ENCODE measurements around the gene SIMC1. TPM values are rescaled to one million over a fixed set of nuclear protein-coding genes. Genes with fewer than 3 reads are reported as not detected.

SIMC1 gene
- total RNA-seq, 1 donor from 2014 or later = 4.7 TPM

- no peak for TF ChIP-seq CTCF (IDR thresholded peaks at IDR 0.05; ENCODE audit: borderline replicate concordance)
- peaks cover 33% of the 10 kb centered on the region for H3K36me3 ChIP-seq
- no peak overlapping the region for H3K27ac ChIP-seq (replicated peaks)
- no peak overlapping the region for H3K4me3 ChIP-seq
- H3K27me3 ChIP-seq (ENCODE audit: low read depth) = no peaks in the 10 kb centered on the region
- no peaks in the 10 kb centered on the region for H3K4me1 ChIP-seq
- DNase-seq = no peak
- no peaks in the 10 kb centered on the region for H3K9me3 ChIP-seq (replicated peaks)
- intact Hi-C loops (cut with micrococcal nuclease) = no loop called here
Observed at GRCh38 chr5:176317534-176318374, 79.5 kb downstream of the SIMC1 start.

GRCh38 chr5:176319827-176320554, 81.8 kb downstream of the SIMC1 start:
- peak; percentile 44 for TF ChIP-seq CTCF (IDR thresholded peaks at IDR 0.05; ENCODE audit: borderline replicate concordance)
- H3K27me3 ChIP-seq (ENCODE audit: low read depth) = no peaks in the 10 kb centered on the region
- DNase-seq = no peak
- H3K4me3 ChIP-seq = no peak overlapping the region
- no peak overlapping the region for H3K27ac ChIP-seq (replicated peaks)
- intact Hi-C loops (cut with micrococcal nuclease) = no loop called here
- peaks cover 40% of the 10 kb centered on the region for H3K36me3 ChIP-seq
- H3K9me3 ChIP-seq (replicated peaks) = no peaks in the 10 kb centered on the region
- H3K4me1 ChIP-seq = no peaks in the 10 kb centered on the region

GRCh38 chr5:176320577-176320976, 82.4 kb downstream of the SIMC1 start:
- TF ChIP-seq CTCF (IDR thresholded peaks at IDR 0.05; ENCODE audit: borderline replicate concordance) = no peak
- peaks cover 35% of the 10 kb centered on the region for H3K36me3 ChIP-seq
- H3K9me3 ChIP-seq (replicated peaks) = no peaks in the 10 kb centered on the region
- DNase-seq = no peak
- H3K4me1 ChIP-seq = no peaks in the 10 kb centered on the region
- intact Hi-C loops (cut with micrococcal nuclease) = no loop called here
- no peak overlapping the region for H3K27ac ChIP-seq (replicated peaks)
- no peak overlapping the region for H3K4me3 ChIP-seq
- no peaks in the 10 kb centered on the region for H3K27me3 ChIP-seq (ENCODE audit: low read depth)

GRCh38 chr5:176334031-176334770, 96.0 kb downstream of the SIMC1 start:
- no peak for TF ChIP-seq CTCF (IDR thresholded peaks at IDR 0.05; ENCODE audit: borderline replicate concordance)
- Histone ChIP-seq H3K9me3 (replicated peaks) (peaks cover 17% of the 10 kb centered on the region), H3K36me3 (peaks cover 41% of the 10 kb centered on the region), H3K27ac (replicated peaks) (no peak overlapping the region), H3K27me3 (ENCODE audit: low read depth) (no peaks in the 10 kb centered on the region), H3K4me3 (no peak overlapping the region), H3K4me1 (no peaks in the 10 kb centered on the region)
- no peak for DNase-seq
- intact Hi-C loops (cut with micrococcal nuclease) = no loop called here

- Histone ChIP-seq H3K36me3 (peaks cover 34% of the 10 kb centered on the region), H3K4me1 (no peaks in the 10 kb centered on the region), H3K27me3 (ENCODE audit: low read depth) (no peaks in the 10 kb centered on the region), H3K27ac (replicated peaks) (no peak overlapping the region), H3K9me3 (replicated peaks) (peaks cover 17% of the 10 kb centered on the region), H3K4me3 (no peak overlapping the region)
- intact Hi-C loops (cut with micrococcal nuclease) = no loop called here
- no peak for DNase-seq
- no peak for TF ChIP-seq CTCF (IDR thresholded peaks at IDR 0.05; ENCODE audit: borderline replicate concordance)
Observed at GRCh38 chr5:176337913-176338312, 99.7 kb downstream of the SIMC1 start.

All from left ventricle myocardium inferior (tissue), 1 donor.